HuH-7 (cell line): Measurements from ENCODE around the gene PCSK9.
"Not testable (repeated sequence)": the region's sequence is repeated elsewhere in the genome, so short reads cannot be mapped to it uniquely, and the experiment has no call there.

Source experiments
- DNase-seq: peaks from one replicate; pipeline ENCODE4 v3.0.0; 2011; ENCODE audit warnings: low spot score

Gene PCSK9

GRCh38 chr1:55081188-55081904, 42.0 kb downstream of the PCSK9 start:
- no peak for DNase-seq

GRCh38 chr1:55081905-55082296, 42.6 kb downstream of the PCSK9 start:
- DNase-seq: no peak

GRCh38 chr1:55084257-55084656, 44.9 kb downstream of the PCSK9 start:
- DNase-seq: no peak

- no peak for DNase-seq
Measured at GRCh38 chr1:55087439-55087838, 48.1 kb downstream of the PCSK9 start.

GRCh38 chr1:55088413-55088812, 49.1 kb downstream of the PCSK9 start:
- DNase-seq: no peak

- DNase-seq: no peak
Measured at GRCh38 chr1:55089683-55090082, 50.3 kb downstream of the PCSK9 start.

- no peak for DNase-seq
Measured at GRCh38 chr1:55092475-55092874, 53.1 kb downstream of the PCSK9 start.

- no peak for DNase-seq
Measured at GRCh38 chr1:55095095-55095494, 55.7 kb downstream of the PCSK9 start.

- no peak for DNase-seq
Measured at GRCh38 chr1:55103891-55104290, 64.5 kb downstream of the PCSK9 start.

- DNase-seq: no peak
Measured at GRCh38 chr1:55107101-55107500, 67.8 kb downstream of the PCSK9 start.

- not testable (repeated sequence) for DNase-seq
Measured at GRCh38 chr1:55109005-55109404, 69.7 kb downstream of the PCSK9 start.
